GM13977 (cell line): ENCODE data around the gene ALPG.
A peak's percentile ranks its signal among the peaks of the same experiment; 100 is the strongest.
"Not testable (repeated sequence)": the region's sequence is repeated elsewhere in the genome, so short reads cannot be mapped to it uniquely, and the experiment has no call there.

ENCODE experiments used
- DNase-seq: peaks from one replicate; pipeline ENCODE4 v3.0.0; 2012; ENCODE audit warnings: low spot score
- in situ Hi-C: fragments of 300-500 bp; cut with MboI; formaldehyde crosslinking; loops from one replicate; pipeline ENCODE4 v1.12.0; 2022; ENCODE audit warnings: low sequenced_read_pairs, low pct_unique_long_range_greater_than_20kb, mixed read lengths, inconsistent platforms; ENCODE audit not compliant: unreplicated experiment
- TF ChIP-seq, protein P1 (sequence below): IDR thresholded peaks from 2 replicates; pipeline ENCODE4 v1.5.1; 2012; ENCODE audit warnings: mild to moderate bottlenecking, control low read depth; ENCODE audit not compliant: insufficient read depth; ENCODE audit errors: extremely low read depth, missing control alignments

Gene ALPG

DNA sequence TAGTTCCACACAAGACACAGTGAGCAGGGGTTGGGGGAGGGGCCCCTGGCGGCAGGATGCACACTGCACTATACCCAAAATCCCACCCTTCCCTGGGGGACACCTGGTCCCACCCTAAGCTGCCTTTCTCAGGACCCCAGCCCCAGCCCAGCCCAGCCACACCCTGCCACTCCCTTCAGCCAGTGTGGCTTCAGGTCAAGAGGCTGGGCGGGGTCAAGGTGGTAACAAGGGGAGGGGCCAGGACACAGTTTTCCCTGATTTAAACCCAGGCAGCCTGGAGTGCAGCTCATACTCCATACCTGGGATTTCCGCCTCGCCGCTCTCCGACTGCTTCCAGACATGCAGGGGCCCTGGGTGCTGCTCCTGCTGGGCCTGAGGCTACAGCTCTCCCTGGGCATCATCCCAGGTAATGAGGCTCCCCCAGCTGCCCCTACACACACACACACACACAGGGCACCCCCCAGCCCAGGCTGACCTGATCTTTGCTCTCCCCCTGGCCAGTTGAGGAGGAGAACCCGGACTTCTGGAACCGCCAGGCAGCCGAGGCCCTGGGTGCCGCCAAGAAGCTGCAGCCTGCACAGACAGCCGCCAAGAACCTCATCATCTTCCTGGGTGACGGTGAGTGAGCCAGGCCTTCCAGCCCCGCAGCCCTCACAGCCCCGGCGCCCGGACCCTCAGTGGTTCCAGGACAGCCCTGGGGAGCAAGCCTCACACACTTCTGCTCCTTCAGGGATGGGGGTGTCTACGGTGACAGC lies at the start of gene ALPG:
TSS of gene ALPG (plus strand) at position 289 of the 755 bp plus-strand sequence. CDS start at position 340, 51 bp downstream.
- TF ChIP-seq, protein P1, sequence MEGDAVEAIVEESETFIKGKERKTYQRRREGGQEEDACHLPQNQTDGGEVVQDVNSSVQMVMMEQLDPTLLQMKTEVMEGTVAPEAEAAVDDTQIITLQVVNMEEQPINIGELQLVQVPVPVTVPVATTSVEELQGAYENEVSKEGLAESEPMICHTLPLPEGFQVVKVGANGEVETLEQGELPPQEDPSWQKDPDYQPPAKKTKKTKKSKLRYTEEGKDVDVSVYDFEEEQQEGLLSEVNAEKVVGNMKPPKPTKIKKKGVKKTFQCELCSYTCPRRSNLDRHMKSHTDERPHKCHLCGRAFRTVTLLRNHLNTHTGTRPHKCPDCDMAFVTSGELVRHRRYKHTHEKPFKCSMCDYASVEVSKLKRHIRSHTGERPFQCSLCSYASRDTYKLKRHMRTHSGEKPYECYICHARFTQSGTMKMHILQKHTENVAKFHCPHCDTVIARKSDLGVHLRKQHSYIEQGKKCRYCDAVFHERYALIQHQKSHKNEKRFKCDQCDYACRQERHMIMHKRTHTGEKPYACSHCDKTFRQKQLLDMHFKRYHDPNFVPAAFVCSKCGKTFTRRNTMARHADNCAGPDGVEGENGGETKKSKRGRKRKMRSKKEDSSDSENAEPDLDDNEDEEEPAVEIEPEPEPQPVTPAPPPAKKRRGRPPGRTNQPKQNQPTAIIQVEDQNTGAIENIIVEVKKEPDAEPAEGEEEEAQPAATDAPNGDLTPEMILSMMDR, result no peak
- no peak for DNase-seq
- in situ Hi-C loops, result no loop called here

DNA sequence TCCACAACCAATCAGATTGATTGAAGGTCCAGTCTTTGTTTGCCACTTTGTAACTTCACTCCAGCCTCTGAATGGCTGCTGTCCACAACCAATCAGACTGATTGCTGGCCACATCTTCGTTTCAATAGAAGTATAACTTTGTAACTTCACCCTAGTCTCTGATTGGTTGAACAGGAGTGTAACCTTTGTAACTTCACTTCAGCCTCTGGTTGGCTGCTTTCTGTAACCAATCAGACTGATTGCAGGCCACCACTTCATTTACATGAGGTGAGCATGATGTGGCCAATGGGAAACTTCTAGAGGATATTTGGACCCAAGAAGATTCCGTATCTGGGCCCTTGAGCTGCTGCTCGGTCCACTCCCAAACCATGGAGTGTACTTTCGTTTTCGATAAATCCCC lies 45.0 kb upstream of the ALPG start:
- DNase-seq, result no peak
- TF ChIP-seq, protein P1, result no peak
- in situ Hi-C loops, result no loop called here

DNA sequence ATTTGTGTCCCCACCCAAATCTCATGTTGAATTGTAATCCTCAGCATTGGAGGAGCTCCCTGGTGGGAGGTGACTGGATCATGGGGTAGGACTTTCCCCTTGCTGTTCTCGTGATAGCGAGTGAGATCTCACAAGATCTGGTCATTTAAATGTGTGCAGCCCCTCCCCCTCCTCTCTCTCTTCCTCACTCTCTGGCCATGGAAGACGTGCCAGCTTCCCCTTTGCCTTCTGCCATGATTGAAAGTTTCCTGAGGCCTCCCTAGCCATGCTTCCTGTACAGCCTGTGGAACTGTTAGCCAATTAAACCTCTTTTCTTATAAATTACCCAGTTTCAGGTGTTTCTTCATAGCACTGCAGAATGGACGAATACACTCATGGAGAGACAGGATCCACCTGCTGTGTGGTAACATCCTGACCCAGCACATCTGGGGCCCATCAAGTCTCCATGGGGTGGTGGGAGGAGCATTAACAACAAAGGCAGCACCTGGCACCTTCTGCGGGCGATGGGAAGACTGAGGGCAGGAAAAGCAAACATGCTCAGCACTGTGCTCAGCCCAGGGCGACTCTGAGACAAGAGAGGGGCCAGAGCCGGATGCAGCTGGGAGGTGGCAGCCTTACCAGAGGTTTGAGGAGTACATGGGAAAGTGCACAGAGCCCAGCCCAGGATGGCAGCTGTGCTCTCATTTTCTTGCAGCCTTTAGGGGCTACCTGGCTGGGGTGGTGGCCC lies 44.3 kb upstream of the ALPG start:
- in situ Hi-C loops, result no loop called here
- DNase-seq, result no peak
- TF ChIP-seq, protein P1, result no peak

DNA sequence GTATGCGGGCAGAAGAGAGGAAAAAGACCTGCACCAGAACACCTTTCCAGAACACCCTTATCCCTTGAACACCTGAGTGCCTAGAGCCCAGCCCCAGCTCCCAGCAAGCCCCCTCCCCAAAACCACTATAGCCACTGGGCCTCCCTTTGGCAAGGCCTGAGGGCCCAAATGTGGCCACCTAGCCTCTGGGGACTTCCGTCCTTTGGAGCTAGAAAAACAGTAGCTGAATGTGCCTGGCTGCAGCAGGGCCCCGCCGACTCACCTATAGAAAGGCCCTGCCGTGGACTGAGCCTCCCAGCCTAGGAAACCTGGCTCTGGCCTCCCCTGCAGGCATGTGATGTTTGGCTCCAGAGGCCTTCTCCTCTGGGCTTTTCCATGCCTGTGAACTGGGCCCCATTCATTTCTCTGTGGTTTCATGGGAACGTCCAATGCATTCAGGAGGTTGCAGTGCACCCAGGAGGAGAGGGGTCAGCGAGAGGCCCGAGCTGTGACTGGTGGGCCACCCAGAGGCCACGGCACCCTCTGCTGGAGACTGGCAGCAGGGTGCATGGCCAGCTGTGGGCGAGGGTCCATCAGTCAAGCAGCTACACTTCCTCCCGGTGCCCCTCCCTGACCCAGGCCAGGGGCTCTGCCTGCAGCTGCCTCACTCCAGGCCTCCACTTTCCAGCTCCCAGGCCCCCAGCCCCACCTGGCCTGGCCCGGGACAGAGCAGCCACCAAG lies 43.4 kb upstream of the ALPG start:
- TF ChIP-seq, protein P1, result peak; percentile 12
- in situ Hi-C loops, DNase-seq: not testable (repeated sequence)

DNA sequence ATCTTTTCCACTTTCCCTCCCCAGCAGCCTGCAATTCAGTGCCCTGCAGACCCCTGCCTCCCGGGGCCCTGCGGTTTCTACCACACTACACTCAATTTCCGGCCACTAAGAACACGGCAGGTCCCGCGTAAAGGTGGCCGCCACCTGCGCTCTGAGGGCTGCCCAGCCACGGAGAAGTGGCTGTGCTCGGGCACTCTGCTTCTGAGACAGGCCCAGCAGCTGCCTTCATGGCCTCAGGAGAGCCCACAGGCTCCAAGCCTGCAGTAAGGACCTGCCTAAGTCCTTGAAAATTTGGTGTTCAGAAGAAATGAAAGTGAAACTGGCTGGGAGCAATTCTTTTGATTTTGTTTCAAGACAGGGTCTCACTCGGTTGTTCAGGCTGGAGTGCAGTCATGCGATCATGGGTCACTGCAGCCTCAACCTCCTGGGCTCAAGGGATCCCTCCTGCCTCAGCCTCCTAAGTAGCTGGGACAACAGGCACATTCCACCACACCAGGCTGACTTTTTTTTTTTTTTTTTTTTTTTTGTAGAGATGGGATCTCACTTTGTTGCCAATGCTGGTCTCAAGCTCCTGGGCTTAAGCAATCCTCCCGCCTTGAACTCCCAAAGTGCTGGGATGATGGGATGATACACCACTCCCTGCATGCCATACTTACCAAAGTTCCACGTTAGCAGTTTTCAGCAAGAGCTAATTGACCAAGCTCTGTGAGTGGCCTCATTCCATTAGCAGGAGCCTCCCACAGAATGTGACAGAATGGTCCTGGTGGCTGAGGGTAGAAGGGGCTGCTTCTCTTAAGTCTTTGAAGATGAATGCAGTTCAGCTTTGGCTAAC lies 42.6 kb upstream of the ALPG start:
- in situ Hi-C loops, result no loop called here
- peak; percentile 58 for DNase-seq
- TF ChIP-seq, protein P1, result no peak

DNA sequence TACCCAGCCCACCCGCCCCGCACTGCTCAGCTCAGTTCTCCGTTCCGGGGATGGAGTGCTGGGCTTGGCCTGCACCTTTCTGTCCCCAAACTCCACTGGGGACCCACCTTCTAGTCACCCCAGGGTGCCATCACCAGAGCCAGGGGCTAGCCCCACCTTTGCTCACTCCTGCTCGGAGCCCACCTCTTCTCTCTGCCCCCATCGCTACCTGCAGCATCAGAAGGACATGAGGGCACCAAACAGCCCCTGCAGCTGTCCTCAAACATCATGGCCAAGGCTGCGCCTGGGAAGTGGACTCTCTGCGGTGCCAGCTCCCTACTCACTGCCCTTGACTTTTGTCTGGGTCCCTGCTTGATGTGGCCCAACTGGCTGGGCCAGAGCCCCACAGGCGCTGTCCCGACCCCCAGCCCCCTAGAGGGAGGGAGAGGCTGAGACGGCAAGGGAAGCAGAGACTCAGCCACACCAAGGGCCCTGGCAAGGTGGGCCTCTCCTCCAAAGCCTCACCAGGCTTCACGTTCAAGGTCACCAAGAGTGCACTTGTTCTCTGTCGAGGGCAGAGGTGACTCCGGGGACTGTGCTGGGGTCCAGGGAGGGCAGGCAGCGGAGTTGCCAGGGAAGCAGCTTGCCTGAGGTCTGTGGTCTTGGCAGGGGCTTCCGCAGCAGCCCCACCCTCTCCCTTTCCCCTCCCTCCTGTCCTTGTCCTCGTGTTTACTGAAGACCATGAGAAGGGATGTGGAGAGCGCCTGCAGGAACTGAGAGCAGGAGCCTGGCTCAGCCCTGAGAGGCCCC lies 41.6 kb upstream of the ALPG start:
- in situ Hi-C loops, DNase-seq: not testable (repeated sequence)
